AG10803 (cell line): ENCODE results near the gene KIF22.
"Not testable (repeated sequence)": the region's sequence is repeated elsewhere in the genome, so short reads cannot be mapped to it uniquely, and the experiment has no call there.

ENCODE experiments used
- DNase-seq: peaks from one replicate; pipeline ENCODE4 v3.0.0; 2010; ENCODE audit warnings: low read depth
- H3K4me3 ChIP-seq: 2 replicates; pipeline ENCODE4 v1.5.1; 2011; ENCODE audit warnings: mild to moderate bottlenecking, low read length, control low read depth
- TF ChIP-seq, protein P1 (sequence below): conservative IDR thresholded peaks from 2 replicates; pipeline ENCODE4 v1.5.1; 2011; ENCODE audit warnings: mild to moderate bottlenecking, low read length, control low read depth, inconsistent platforms

KIF22 gene

DNA sequence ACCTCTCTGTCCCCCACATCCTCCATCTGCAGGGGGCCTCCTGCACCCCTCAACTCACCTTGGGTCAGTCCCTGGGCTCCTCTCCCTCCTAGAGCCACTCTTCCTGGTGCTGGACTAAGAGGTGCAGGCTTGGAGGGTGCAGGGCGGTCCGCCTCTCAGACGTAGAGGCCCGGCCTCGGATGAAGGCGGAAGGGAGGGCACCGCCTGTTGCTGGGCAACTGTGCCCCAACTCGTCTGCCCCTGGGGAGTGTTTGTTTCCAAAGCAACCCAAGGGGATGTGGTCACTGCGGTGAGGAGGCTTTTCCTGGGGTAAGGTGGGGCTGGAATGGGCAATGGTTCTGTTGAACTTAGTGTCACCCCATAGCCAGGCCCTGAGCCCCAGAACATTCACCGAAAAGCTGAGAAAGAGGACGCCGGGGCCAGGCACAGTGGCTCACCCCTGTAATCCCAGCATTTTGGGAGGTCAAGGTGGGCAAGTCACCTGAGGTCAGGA lies 44.7 kb upstream of the KIF22 start, which contains the start of gene C16orf54:
Gene C16orf54 (minus strand): TSS at position 138 of the 493 bp plus-strand sequence. CDS start 1,039 bp downstream, outside the sequence.
- no peak for DNase-seq
- TF ChIP-seq, protein P1, sequence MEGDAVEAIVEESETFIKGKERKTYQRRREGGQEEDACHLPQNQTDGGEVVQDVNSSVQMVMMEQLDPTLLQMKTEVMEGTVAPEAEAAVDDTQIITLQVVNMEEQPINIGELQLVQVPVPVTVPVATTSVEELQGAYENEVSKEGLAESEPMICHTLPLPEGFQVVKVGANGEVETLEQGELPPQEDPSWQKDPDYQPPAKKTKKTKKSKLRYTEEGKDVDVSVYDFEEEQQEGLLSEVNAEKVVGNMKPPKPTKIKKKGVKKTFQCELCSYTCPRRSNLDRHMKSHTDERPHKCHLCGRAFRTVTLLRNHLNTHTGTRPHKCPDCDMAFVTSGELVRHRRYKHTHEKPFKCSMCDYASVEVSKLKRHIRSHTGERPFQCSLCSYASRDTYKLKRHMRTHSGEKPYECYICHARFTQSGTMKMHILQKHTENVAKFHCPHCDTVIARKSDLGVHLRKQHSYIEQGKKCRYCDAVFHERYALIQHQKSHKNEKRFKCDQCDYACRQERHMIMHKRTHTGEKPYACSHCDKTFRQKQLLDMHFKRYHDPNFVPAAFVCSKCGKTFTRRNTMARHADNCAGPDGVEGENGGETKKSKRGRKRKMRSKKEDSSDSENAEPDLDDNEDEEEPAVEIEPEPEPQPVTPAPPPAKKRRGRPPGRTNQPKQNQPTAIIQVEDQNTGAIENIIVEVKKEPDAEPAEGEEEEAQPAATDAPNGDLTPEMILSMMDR = no peak
- no peak within 1 kb of the TSS for H3K4me3 ChIP-seq

DNA sequence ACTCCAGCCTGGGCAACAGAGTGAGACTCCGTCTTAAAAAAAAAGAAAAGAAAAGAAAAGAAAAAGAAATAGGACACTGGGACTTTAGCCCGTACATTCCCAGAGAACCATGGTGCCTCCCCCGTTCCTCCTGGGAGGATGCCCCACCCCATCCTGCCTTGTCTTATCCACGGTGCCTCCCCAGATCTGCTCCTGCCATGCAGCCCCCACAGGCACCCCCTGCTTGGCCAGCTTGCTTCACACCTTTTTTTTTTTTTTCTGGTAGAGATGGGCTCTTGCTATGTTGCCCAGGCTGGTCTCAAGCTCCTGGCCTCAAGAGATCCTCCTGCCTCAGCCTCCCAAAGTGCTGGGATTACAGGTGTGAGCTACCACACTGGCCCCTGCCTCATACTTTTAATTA lies 44.0 kb upstream of the KIF22 start:
- not testable (repeated sequence) for H3K4me3 ChIP-seq, DNase-seq

DNA sequence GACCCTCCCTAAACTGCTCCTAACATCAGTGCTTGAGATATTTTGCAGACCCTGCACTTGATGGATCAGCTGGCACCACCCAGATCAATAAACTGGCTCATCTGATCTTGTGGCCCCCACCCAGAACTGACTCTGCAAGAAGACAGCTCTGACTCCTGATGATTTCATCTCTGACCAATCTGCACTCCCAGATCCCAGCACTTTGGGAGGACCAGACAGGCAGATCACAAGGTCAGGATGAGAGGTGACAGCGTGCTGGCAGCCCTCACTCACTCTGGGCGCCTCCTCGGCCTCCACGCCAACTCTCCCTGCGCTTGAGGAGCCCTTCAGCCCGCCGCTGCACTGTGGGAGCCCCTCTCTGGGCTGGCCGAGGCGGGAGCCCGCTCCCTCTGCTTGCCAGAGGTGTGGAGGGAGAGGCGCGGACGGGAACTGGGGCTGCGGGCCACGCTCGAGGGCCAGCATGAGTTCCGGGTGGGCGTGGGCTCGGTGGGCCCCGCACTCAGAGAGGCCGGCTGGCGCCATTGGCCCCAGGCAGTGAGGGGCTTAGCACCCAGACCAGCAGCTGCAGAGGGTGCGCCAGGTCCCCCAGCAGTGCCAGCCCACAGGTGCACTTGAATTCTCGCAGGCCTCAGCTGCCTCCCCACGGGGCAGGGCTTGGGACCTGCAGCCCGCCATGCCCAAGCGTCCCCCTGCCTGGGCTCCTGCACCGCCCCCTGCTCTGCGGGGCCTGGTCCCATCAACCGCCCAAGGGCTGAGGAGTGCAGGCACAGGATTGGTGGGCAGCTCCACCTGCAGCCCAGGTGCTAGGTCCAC lies 42.4 kb upstream of the KIF22 start:
- no peak for DNase-seq
- H3K4me3 ChIP-seq = no peak overlapping the region
- TF ChIP-seq, protein P1 = no peak

DNA sequence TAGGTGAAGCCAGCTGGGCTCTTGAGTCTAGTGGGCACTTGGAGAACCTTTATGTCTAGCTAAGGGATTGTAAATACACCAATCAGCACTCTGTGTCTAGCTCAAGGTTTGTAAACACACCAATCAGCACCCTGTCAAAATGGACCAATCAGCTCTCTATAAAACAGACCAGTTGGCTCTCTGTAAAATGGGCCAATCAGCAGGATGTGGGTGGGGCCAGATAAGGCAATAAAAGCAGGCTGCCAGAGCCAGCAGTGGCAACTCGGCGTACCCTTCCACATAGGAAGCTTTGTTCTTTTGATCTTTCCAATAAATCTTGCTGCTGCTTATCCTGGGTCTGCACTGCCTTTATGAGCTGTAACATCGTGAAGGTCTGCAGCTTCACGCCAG lies 41.8 kb upstream of the KIF22 start:
- not testable (repeated sequence) for DNase-seq, H3K4me3 ChIP-seq

DNA sequence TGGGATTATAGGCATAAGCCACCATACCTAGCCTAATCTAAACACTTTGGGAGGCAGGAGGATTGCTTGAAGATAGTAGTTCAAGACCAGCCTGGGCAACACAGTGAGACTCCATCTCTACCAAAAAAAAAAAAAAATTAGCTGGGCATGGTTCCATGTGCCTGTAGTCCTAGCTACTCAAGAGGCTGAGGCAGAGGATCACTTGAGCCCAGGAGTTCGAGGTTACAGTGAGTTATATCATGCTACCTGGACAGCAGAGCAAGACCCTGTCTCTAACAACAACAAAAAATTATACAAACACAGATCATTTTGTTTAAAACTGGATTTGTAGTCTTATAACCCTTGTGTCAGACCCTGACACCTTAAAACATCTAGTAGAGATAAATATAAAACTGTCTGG lies 37.0 kb upstream of the KIF22 start:
- TF ChIP-seq, protein P1 = no peak
- H3K4me3 ChIP-seq = no peak overlapping the region
- no peak for DNase-seq

DNA sequence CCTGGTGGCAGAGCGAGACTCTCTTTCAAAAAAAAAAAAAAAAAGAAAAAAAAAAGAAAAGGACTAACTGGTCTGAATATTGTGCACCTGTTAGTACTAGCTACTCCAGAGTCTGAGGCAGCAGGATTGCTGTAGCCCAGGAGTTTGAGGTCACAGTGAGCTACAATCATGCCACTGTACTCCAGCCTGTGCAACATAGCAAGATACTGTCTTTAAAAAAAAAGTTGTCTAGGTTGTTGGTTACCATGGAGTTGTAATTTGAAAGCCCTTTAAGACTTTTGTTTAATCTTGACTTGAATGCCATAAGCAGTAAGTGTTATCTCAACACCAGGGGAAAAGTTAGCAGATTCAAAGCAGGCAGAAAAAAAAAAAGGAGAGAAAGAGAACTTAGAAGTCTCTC lies 33.9 kb upstream of the KIF22 start:
- TF ChIP-seq, protein P1 = no peak
- no peak for DNase-seq
- no peak overlapping the region for H3K4me3 ChIP-seq

DNA sequence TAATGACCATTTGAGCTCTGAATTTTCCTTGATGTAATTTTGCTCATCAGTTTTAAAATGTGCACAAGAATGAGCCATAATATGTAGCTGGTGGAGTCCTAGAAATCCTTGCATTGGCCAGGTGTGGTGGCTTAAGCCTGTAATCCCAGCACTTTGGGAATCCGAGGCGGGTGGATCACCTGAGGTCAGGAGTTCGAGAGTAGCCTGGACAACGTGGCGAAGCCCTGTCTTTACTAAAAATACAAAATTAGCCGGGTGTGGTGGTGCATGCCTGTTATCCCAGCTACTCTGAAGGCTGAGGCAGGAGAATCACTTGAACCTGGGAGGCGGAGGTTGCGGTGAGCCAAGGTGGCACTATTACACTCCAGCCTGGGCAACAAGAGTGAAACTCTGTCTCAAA lies 33.5 kb upstream of the KIF22 start:
- DNase-seq, H3K4me3 ChIP-seq: not testable (repeated sequence)

DNA sequence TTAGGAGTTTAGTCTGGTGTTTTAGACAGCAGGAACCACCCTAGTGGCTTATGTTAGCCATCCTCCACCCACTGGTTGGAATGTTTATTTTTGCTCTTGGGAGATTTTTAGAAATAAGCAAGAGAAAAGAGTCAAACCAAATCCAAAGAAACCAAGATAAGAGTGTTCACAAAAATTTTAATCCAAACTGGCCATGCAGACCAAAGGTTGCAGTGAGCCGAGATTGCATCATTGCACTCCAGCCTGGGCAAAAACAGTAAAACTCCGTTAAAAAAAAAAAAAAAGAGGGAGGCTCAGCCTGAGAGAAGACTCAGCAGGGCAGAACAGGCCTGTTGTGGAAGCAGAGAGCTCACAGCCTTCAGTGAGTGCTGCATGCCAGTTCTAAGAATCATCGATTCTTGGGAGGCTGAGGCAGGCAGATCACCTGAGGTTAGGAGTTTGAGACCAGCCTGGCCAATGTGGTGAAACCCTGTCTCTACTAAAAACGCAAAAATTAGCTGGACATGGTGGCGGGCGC lies 32.5 kb upstream of the KIF22 start:
- H3K4me3 ChIP-seq = no peak overlapping the region
- TF ChIP-seq, protein P1 = peak; percentile 31; the same call in 1 of the 2 replicates
- peak; percentile 46 for DNase-seq
